GM13977 (cell line): ENCODE data around the gene CMKLR1.

ENCODE experiments used
- DNase-seq: peaks from one replicate; pipeline ENCODE4 v3.0.0; 2012; ENCODE audit warnings: low spot score
- in situ Hi-C: fragments of 300-500 bp; cut with MboI; formaldehyde crosslinking; loops from one replicate; pipeline ENCODE4 v1.12.0; 2022; ENCODE audit warnings: low sequenced_read_pairs, low pct_unique_long_range_greater_than_20kb, mixed read lengths, inconsistent platforms; ENCODE audit not compliant: unreplicated experiment
- TF ChIP-seq, protein P1 (sequence below): IDR thresholded peaks from 2 replicates; pipeline ENCODE4 v1.5.1; 2012; ENCODE audit warnings: mild to moderate bottlenecking, control low read depth; ENCODE audit not compliant: insufficient read depth; ENCODE audit errors: extremely low read depth, missing control alignments

CMKLR1 gene

DNA sequence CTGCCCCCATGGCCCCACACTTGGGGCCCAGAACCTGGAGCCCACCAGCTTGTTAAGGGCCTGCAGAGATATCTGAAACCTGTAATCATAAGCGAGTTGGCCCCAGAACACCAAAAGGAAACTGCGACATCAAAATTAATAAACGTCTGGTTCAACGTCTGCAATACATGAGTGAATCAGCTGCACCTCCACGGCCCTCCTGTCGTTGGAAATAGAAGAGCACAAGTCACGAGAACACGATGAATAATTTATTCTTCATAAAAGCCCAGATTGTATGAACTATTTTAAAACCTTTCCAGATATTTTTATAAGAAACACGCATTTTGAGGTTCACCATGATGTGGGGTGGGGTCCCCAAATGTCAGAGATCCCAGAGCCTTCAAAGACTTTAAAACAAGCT is 9.7 kb upstream of the CMKLR1 start:
- TF ChIP-seq, protein P1, sequence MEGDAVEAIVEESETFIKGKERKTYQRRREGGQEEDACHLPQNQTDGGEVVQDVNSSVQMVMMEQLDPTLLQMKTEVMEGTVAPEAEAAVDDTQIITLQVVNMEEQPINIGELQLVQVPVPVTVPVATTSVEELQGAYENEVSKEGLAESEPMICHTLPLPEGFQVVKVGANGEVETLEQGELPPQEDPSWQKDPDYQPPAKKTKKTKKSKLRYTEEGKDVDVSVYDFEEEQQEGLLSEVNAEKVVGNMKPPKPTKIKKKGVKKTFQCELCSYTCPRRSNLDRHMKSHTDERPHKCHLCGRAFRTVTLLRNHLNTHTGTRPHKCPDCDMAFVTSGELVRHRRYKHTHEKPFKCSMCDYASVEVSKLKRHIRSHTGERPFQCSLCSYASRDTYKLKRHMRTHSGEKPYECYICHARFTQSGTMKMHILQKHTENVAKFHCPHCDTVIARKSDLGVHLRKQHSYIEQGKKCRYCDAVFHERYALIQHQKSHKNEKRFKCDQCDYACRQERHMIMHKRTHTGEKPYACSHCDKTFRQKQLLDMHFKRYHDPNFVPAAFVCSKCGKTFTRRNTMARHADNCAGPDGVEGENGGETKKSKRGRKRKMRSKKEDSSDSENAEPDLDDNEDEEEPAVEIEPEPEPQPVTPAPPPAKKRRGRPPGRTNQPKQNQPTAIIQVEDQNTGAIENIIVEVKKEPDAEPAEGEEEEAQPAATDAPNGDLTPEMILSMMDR: no peak
- in situ Hi-C loops: no loop called here
- DNase-seq: no peak

- in situ Hi-C loops: no loop called here
- no peak for DNase-seq
- TF ChIP-seq, protein P1: no peak
Observed at GRCh38 chr12:108346727-108347710, 7.9 kb upstream of the CMKLR1 start.

- TF ChIP-seq, protein P1: no peak
- in situ Hi-C loops: no loop called here
- DNase-seq: no peak
Observed at GRCh38 chr12:108345716-108346633, 6.9 kb upstream of the CMKLR1 start.

GRCh38 chr12:108342985-108343384 is 3.9 kb upstream of the CMKLR1 start:
- no peak for DNase-seq
- in situ Hi-C loops: no loop called here
- TF ChIP-seq, protein P1: no peak

DNA sequence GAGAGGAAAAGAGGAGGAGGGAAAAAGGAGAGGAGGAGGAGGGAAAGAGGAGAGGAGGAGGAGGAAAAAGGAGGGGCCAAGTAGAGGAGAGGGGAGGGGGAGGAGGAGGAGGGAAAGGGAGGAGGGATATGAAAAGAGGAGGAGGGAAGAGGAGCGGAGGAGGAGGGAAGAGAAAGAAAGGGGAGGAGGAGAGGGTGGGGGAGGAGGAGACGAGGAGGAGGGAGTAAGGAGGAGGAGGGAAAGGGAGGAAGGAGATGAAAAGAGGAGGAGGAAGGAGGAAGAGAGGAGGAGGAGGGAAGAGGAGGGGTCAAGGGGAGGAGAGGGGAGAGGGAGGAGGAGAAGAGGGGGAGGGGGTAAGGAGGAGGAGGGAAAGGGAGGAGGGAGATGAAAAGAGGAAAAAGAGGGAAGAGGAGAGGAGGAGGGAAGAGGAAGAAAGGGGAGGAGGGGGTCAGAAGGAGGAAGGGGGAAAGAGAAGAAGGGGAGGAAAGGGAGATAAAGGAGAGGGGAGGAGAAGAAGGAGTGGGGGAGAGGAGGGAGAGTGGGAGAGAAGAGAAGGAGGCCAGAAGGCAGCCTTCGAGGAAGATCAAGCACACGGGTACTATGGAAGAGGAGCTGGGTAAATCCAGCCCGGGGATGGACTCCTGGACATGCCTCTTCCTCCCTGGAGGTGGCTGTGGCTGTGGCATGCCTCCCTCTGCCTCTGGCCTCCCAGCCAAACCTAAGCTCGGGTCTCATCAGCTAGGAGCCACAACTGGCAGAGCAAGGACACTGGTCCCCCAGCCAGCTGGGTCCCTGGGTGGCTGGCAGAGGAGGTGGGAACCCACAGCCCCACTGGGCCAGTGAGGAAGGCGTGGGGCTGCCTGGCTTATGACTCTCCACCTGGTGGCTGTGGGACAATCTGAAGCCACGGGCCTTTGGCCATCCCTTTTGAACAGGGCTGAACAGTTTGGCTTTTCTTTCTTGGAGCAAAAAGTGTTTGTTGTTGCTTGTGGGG is 3.0 kb upstream of the CMKLR1 start:
- no peak for DNase-seq
- in situ Hi-C loops: no loop called here
- TF ChIP-seq, protein P1: no peak
